LHCN-M2 (cell line): Measurements from ENCODE around the gene ZNF473. TPM values are rescaled to one million over a fixed set of nuclear protein-coding genes. Genes with fewer than 3 reads are reported as not detected.

ENCODE experiments used
- DNase-seq: peaks from one replicate; pipeline ENCODE4 v3.0.0-alpha.2; 2012; ENCODE audit warnings: low read depth
- total RNA-seq: library from RNA; depleted of rRNA; stranded (reverse); fragments of >200 nt; gene quantifications from 2 replicates; pipeline ENCODE4 v1.2.3, GENCODE V29; 2014

ZNF473 gene
- total RNA-seq, 1 experiment from 2014 or later = 12.0 TPM

DNA sequence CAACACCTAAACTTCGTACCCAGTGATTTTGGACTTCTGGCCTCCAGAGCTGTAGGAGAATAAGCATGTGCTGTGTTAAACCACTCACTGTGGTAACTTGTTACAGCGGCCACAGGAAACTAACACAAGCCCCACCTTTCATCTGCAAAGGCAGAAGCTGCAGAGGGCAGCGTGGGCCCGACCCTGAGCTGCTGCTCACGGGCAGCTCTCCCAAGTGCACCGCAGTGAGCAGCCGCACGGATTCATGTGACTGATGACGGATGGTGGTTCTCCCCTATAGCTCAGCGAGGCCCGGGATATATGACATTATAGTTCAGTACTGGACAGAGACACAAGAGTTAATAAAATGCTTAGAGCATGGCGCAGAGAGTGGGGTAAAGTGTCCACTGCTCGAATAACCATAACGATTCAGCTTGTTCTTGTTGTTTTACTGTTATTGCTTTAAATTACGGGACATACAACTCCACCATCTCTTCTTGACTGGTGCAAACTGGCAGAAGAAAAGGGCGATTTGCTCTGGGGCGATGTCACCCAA lies 22.5 kb upstream of the ZNF473 start:
- DNase-seq = no peak

DNA sequence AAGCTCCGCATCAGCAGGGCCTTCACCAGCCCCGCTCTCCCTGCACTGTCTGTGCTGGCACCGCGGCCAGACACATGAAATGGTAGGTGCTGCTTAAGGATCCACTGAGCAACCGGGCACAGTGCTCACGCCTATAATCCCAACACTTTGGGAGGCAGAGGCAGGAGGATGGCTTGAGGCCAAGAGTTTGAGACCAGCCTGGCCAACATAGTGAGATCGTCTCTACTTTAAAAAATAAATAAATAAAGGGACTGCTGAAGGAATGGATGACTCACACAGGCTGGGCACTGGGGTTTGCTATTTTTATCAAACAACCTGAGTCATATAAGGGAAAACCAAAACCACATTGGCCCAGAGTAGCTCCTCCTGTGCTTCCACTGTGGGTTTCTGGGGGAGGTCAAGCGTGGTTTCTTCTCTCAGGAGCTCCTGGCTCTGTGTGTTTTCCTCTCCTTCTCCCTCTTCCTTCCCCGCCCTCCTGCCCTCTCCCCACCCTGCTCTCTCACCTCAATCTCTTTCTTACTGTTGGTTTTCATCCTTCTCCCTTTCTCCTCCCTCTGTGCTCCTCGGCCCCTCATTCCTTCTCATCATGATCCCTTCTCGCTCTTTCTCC lies 21.9 kb upstream of the ZNF473 start:
- peak; percentile 96 for DNase-seq

DNA sequence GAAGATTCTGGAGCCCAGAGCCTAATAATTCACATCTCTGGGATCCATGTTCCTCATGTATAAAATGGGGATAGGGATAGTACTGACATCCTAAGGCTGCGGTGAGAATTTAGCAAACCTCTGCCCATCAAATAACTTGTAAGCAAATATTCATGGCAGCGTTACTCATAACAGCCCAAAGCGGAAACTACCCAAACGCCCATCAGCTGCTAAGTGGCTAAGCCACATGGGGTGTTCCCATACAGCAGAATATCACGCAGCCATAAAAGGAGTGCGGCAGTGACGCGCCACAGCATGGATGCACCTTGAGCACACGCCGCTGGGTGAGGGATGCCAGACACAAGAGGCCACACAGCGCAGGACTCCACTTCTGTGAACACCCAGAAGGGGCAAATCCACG lies 20.4 kb upstream of the ZNF473 start:
- no peak for DNase-seq

DNA sequence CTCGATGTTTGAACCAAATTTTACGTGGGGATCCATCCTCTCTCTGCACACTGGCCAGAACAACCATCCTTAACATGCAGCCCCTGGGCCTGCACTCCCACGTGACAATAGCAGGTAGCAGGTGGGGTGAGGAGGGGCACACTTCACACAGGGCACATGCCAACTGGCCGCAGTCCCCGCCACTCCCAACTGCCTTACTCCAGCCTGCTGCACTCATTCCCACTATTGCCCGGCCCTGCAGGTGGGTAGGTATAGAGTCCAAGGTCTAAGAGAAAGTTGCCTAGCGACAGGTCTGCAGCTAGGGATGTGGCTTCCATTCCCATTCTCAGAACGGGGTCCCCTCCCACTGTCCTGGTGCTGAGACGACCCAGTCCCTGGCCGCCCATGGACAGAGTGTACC lies 18.6 kb upstream of the ZNF473 start:
- no peak for DNase-seq

- no peak for DNase-seq
Measured at GRCh38 chr19:50007947-50008346, 17.9 kb upstream of the ZNF473 start.

GRCh38 chr19:50008532-50008931 lies 17.3 kb upstream of the ZNF473 start:
- no peak for DNase-seq

DNA sequence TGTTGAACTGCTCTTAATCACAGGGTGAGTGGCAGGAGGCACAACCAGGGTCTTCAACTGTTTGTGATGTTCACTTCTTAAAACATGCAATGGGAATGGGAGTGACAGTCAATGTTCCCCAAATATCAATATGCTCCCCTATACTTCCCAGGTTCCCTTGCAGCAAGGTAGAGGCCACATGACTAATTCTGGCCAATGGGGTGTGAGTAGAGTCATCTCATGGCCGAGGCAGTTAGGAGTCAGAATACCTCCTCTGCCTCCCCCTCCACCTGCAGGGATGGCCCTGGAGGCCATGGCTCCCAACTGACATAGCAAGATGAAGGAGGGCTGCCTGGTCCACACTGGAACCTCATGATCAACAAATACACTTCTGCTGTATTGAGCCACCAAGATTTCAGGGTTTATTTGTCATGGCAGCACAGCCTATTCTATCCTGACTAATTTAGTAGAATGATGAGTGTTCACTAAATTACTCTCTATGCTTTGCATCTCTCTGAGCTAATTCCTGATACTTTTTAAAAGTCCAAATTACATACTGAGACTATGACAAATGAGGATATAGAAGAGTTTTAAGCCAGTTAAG lies 9.5 kb upstream of the ZNF473 start:
- no peak for DNase-seq

DNA sequence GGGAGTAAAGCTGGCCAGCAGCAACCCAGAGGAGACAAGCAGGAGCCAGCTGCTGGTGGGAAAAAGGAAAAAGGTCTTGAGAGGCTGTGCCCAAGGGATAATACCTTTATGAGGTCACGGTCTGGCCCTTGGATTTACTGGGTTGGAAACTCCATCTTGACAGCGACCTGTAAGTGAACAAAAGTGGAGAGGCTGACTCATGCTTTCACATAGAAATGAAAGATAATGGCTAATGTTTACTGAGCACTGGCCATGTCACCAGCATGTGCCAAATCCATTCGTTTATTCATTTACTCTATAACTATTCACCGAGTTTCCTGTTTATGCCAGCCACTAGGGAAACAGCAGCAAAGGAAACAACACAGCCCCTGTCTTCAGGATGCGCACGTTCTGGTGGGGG lies 5.3 kb upstream of the ZNF473 start:
- no peak for DNase-seq

DNA sequence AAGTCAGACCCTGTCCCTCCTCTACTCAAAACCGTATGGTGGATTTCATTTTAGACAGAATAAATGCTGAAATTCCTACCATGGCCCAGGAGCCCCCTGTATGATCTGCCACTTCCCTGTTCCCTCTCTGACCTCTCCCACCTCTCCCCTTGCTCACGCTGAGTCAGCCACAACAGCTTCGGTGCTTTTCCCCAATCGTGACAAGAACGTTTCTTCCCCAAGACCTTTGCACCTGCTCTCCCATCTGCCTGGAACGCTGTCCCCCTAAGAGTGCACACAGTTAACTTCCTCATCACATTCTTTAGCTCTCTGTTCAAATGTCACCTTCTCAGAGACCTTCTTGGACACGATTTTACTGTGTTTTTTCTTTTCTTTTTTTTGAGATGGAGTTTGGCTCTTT lies 3.0 kb upstream of the ZNF473 start:
- no peak for DNase-seq

DNA sequence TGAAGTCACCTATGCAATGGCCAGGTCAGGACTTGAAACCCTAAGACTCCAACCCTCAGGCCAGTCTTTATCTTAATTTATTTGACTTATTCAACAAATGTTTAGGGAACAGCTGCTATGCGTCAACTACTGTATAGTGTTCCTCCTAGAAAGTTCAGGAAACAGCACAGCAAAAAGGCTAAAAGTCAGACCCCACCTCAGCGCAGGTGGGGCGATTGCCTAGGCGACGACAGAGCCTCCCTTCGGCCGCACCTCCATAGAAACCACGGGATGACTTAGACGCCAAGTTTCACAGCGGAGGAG lies 1.1 kb upstream of the ZNF473 start:
- no peak for DNase-seq

- peak; percentile 100 for DNase-seq
Measured at GRCh38 chr19:50025022-50025793, 597 bp upstream of the ZNF473 start, which contains the start of gene VRK3. Gene VRK3, minus strand, starts transcription at chr19:50025372. Its CDS starts 9,210 bp downstream, at chr19:50016162.

- no peak for DNase-seq
Measured at GRCh38 chr19:50026550-50026906, 723 bp downstream of the ZNF473 start.

- DNase-seq = no peak
Measured at GRCh38 chr19:50030225-50030624, 4.4 kb downstream of the ZNF473 start.

DNA sequence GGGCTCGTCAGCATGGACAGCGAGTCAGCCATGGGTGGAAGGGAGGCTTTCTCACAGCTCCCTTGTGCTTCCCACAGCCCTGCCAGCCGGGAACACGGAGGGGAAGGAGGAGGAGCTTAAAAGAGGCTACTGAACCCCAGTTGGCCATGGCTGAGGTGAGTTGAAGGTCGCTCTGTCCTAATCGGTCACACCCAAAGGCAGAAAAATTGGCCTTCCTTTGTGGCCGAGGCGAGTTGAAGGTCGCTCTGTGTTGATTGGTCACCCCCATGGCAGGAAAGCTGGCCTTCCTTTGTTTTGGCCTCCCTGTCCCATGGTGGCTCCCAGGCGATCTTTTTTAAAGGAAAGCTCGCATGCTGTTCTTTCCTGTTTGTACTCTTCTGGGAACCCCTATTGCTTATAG lies 5.1 kb downstream of the ZNF473 start:
- DNase-seq = no peak

DNA sequence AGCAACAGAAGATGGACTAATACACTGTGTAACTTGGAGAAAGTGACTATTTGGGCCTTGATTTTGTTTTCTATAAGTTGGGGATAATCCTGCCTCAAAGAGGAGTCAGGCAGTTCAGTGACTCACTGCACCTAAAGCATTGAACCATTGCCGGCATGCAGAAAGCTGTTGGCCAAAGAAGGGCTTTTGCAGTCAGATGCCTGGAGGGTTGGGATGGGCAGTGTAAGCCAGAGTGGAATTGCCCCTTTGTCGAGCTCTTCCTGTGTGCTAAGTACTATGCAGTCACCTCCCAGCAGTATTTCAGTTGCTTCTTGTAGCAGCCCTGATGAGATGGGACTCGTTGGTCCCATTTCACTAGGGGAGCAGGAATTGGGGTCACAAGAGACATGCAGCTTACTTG lies 11.1 kb downstream of the ZNF473 start:
- DNase-seq = no peak

DNA sequence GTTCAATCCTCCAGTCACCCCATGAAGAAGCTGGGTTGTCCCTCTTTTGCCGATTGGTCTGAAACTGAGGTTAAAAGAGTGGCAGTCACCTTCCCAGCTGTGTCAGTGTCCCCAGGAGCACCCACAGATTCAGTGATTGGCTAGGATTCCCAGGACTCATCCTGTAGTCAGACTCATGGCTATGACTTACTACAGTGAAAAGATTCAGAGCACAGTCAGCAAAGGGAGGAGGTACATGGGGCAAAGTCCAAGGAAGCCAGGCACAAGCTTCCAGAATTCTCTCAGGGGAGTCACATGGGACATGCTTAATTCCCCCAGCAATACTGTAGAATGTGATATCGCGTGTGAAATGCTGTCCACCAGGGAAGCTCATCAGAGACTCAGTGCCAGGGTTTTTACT lies 14.2 kb downstream of the ZNF473 start:
- no peak for DNase-seq

- no peak for DNase-seq
Measured at GRCh38 chr19:50040967-50041366, 15.2 kb downstream of the ZNF473 start.

GRCh38 chr19:50042363-50043024 lies 16.7 kb downstream of the ZNF473 start:
- DNase-seq = no peak

DNA sequence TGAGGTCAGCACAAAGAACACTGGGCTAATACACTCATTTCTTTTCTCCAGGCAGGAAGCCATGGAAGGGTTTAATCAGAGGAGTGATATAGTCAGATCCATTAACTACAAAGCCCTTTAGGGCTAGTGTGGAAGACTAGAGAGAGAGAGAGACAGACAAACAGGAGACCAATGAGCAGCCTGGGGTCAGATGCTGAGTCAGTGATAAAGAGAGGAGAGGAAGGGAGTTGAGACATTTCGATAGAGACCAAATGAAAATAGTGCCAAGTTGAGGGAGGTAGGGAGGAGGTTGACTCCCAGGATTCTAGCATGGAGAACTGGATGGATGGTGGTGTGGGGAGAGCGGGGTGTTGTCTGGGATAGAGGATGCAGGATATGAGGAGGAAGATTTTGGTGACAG lies 18.2 kb downstream of the ZNF473 start:
- no peak for DNase-seq

GRCh38 chr19:50044922-50045321 lies 19.1 kb downstream of the ZNF473 start:
- no peak for DNase-seq

DNA sequence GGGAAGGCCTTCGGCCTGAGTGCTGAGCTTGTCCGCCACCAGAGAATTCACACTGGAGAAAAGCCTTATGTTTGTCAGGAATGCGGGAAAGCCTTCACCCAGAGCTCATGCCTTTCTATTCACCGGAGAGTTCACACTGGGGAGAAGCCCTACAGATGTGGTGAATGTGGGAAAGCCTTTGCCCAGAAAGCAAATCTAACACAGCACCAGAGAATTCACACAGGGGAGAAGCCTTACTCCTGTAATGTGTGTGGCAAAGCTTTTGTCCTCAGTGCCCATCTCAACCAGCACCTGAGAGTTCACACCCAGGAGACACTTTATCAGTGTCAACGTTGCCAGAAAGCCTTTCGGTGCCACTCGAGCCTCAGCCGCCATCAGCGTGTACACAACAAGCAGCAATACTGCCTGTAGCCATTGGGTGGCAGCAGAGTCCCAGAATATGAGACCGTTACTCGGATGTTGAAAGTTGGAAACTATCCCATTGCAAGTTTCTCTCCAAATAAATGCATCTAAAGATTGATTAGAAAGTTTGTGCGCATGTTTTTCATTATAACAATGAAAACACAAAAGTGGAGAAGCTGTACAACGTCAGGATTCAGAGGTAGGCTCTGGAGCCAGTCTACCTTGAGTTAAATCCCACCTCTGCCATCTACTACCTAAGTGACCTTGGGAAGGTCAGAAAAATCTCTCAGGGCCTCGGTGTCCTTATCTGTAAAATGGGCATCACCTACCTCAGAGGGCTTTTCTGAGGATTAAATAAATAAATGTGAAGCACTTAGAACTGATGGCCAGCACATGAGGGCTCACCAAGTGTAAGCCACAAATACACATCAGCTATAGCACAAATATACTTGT lies 21.1 kb downstream of the ZNF473 start:
- DNase-seq = no peak

- DNase-seq = no peak
Measured at GRCh38 chr19:50047671-50048070, 21.9 kb downstream of the ZNF473 start.
